ENCODE results near the gene PRTG.

- TF ChIP-seq CTCF (IDR thresholded peaks at IDR 0.05) (no peak), EZH2 (IDR thresholded peaks at IDR 0.05) (no peak)
These were observed 82.8 kb downstream of the PRTG start for GRCh38 chr15:55660153-55660552.
